GM21576 (cell line): Measurements from ENCODE around the gene SSC5D.

Experiments used
- ATAC-seq: cut with Tn5 transposase; IDR thresholded peaks from one replicate; pipeline ENCODE4 v1.9.1; 2021; ENCODE audit warnings: mild to moderate bottlenecking, moderate library complexity; ENCODE audit not compliant: unreplicated experiment

The SSC5D gene

GRCh38 chr19:55535173-55535964, 47.1 kb downstream of the SSC5D start:
- ATAC-seq, result no peak

DNA sequence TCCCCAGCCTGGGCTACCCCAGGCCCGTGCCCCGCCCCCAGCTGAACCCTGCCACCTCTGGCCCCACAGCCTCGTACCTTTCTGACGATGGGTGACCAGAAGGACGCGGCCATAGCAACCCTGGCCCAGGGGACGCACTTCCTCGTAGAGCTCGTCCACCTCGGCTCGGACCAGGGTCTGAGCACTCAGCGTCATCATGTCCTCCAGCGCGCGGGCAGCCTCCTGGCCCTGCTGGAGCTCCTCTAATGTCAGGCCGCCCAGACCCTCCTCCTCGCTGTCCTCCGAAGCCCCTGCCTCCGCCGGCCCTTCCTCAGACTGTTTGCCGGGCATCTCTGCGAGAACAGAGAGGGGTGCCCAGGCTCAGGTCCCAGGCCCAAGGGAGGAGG, 47.7 kb downstream of the SSC5D start:
- no peak for ATAC-seq

DNA sequence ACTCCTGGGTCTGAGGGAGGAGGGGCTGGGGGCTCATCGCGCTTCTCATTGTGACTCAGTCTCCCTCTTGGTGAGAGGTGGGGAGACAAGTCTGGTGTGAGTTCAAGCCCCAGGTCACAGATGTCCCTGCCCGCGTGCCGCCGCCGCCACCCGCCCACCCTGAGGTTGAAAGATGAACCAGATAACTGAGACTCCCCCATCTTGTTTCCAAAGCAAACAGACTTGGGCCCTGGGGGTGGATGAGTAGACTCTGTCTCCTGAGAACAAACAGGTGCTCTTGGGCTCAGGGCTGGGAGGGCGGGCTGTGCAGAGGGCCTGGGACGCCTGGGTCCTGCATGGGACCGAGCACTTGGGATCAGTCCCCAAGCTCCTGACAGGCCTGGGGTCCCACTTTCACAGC, 48.1 kb downstream of the SSC5D start:
- no peak for ATAC-seq

GRCh38 chr19:55536951-55537740, 48.9 kb downstream of the SSC5D start, which contains the start of gene SBK2:
SBK2 (minus strand) TSS chr19:55537133; CDS start chr19:55536294, 839 bp downstream.
- no peak for ATAC-seq

GRCh38 chr19:55537741-55538111, 49.5 kb downstream of the SSC5D start:
- ATAC-seq, result no peak

GRCh38 chr19:55538132-55538531, 49.9 kb downstream of the SSC5D start:
- no peak for ATAC-seq

- ATAC-seq, result no peak
These were observed 51.1 kb downstream of the SSC5D start for GRCh38 chr19:55539090-55539984.

GRCh38 chr19:55540619-55541018, 52.4 kb downstream of the SSC5D start:
- no peak for ATAC-seq

GRCh38 chr19:55541091-55541490, 52.9 kb downstream of the SSC5D start:
- ATAC-seq, result no peak

GRCh38 chr19:55542292-55542855, 54.1 kb downstream of the SSC5D start:
- ATAC-seq, result no peak

DNA sequence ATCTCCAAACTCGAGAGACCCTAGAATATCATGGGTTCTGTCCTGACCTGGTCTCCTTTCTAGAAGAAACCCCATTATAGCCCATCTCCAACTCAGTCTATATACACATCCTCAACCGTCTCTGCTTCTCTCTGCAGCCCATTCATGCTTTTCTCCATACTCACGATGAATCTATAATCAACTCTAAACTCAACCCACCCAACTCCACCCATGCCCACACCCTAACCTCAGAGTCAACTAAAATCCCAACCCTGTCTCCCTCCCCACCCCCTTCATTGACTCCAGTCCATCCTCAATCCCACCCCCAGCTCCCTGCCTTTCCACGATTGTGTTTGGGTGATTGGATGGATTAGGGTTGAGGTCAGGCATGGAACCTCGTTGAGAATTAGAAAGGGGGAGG, 55.3 kb downstream of the SSC5D start:
- ATAC-seq, result no peak

- no peak for ATAC-seq
These were observed 55.8 kb downstream of the SSC5D start for GRCh38 chr19:55544014-55544413.

DNA sequence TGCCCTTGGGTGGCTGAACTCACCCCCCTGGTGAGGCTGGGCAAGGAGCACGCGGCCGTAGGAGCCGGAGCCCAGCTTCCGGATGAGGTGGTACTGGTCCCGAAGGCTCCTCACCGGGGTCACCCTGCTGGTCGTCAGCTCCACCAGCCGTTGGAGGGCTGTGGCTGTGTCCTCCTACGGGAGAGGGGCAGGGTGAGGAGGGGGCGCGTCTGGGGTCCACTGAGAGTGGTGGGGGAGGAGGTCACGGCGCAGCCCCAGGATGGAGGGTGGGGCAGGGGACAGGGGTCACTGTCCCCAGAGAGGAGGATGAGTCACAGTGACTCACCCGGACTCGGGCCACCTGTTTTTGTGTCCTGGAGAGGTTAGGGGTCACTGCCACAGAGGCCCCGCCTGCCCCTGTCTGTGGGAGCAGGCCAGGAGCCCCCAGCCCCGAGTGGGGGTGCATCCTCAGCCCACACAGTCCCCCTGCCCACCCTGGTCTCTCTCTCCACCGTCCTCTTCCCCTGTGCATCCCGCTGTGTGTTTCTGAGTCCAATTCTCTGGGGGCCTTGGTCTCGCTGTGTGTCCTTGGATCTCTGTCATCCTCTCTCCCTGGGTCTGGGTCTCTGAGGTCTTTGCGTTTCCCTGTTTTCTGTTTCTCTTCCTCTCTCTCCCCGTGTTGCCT, 56.7 kb downstream of the SSC5D start:
- ATAC-seq, result no peak

- no peak for ATAC-seq
These were observed 57.2 kb downstream of the SSC5D start, which contains the start of gene SBK3 for GRCh38 chr19:55545443-55545842. SBK3 (minus strand) TSS chr19:55545543; CDS start chr19:55545543, 0 bp downstream.

DNA sequence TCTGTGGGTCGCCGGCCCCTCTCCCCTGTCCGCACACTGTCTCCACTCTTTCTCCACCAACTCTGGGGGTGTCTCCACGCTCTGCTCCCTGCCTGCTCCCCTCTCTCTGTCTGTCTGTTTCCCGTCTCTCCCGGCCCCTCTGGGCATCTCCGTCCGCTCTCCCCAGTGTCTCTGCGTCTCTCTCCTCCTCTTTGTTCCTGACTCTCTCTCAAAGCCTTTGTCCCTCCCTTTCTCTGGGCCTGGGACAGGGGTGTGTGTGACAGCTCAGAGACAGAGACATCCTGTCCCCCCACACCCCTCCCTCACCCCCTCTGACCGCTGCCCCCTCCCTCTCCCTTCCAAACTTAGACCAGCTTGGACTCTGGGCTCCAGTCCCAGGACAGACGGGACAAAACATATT, 57.8 kb downstream of the SSC5D start:
- ATAC-seq, result no peak

- no peak for ATAC-seq
These were observed 58.8 kb downstream of the SSC5D start for GRCh38 chr19:55546822-55547614.

- no peak for ATAC-seq
These were observed 61.5 kb downstream of the SSC5D start for GRCh38 chr19:55549500-55550320.

DNA sequence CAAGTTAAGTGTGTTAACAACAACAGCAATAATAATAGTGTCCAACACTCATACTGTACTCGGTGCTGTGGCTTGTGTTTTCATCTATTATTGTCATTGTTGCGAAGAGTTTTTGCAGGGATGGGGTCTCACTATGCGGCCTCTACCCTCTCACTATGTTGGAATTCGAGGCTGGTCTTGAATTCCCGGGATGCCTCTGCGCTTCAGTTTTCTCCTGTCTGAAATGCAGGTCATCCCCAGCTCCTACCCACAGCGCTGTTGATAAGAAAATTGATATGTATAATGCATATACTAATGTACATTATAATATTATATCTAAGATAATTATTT, 62.0 kb downstream of the SSC5D start:
- no peak for ATAC-seq

GRCh38 chr19:55552206-55552605, 64.0 kb downstream of the SSC5D start:
- ATAC-seq, result no peak
